PC-9 (cell line): Measurements from ENCODE around the gene TGFB2. TPM values are rescaled to one million over a fixed set of nuclear protein-coding genes. Genes with fewer than 3 reads are reported as not detected.

ENCODE experiments used
- BruUV-seq: library from RNA; stranded (reverse); fragments of 400-500 nt; replicated peaks from 2 replicates; lab custom pipeline; 2021; lab: Mats Ljungman, UMichigan
- CTCF ChIA-PET: fragments of 300-600 bp; sonication (Branson Sonifier 250); formaldehyde crosslinking; loops from one replicate; lab custom pipeline; 2022; ENCODE audit warnings: antibody characterized with exemption; lab: Charles Lee
- POLR2A ChIA-PET: fragments of 300-600 bp; sonication (Branson Sonifier 250); formaldehyde crosslinking; loops from one replicate; lab custom pipeline; 2022; ENCODE audit warnings: antibody characterized with exemption; ENCODE audit not compliant: unreplicated experiment; lab: Charles Lee
- DNase-seq, 2 experiments: peaks; one replicate each; pipeline versions ENCODE4 v3.0.0 to v3.0.0-alpha.2; 2015 to 2022; ENCODE audit warnings: mixed read lengths in 1 of 2
- H2AFZ ChIP-seq: fragments of 200-600 bp; sonication (generic); 2 replicates; pipeline ENCODE4 v1.8.1; 2017; ENCODE audit warnings: antibody characterized with exemption
- H3F3A ChIP-seq: fragments of 200-600 bp; sonication (generic); 2 replicates; pipeline ENCODE4 v1.8.1; 2017; ENCODE audit warnings: antibody characterized with exemption, mild to moderate bottlenecking, low read depth; ENCODE audit not compliant: insufficient read depth
- H3K27ac ChIP-seq: fragments of 200-600 bp; sonication (generic); 2 replicates; pipeline ENCODE4 v1.6.1; 2016; ENCODE audit warnings: mixed run types
- H3K27me3 ChIP-seq: fragments of 200-600 bp; sonication (generic); 2 replicates; pipeline ENCODE4 v1.6.1; 2016; ENCODE audit warnings: low read depth, mixed run types; ENCODE audit not compliant: insufficient read depth
- H3K36me3 ChIP-seq: fragments of 200-600 bp; sonication (generic); 2 replicates; pipeline ENCODE4 v1.6.1; 2016; ENCODE audit warnings: low read depth, mixed run types
- H3K4me1 ChIP-seq: fragments of 200-600 bp; sonication (generic); replicated peaks from 2 replicates; pipeline ENCODE4 v1.6.1; 2016; ENCODE audit warnings: mixed run types; ENCODE audit not compliant: insufficient read depth
- H3K4me2 ChIP-seq: fragments of 200-600 bp; sonication (generic); 2 replicates; pipeline ENCODE4 v1.6.1; 2017; ENCODE audit warnings: mixed run types
- H3K4me3 ChIP-seq: fragments of 200-600 bp; sonication (generic); 2 replicates; pipeline ENCODE4 v1.6.1; 2016; ENCODE audit warnings: mixed run types
- H3K79me2 ChIP-seq: fragments of 200-600 bp; sonication (generic); 2 replicates; pipeline ENCODE4 v1.6.1; 2017; ENCODE audit warnings: low read depth, mixed run types
- H3K9me2 ChIP-seq: fragments of 200-600 bp; sonication (generic); 2 replicates; pipeline ENCODE4 v1.8.1; 2017; ENCODE audit warnings: mild to moderate bottlenecking; ENCODE audit not compliant: insufficient read depth
- H3K9me3 ChIP-seq: fragments of 200-600 bp; sonication (generic); 2 replicates; pipeline ENCODE4 v1.8.1; 2016; ENCODE audit warnings: low read depth; ENCODE audit not compliant: insufficient read depth
- H4K20me1 ChIP-seq: fragments of 200-600 bp; sonication (generic); 2 replicates; pipeline ENCODE4 v1.8.1; 2017; ENCODE audit not compliant: insufficient read depth
- CTCF ChIP-seq: fragments of 200-600 bp; sonication (generic); conservative IDR thresholded peaks from 2 replicates; pipeline ENCODE4 v1.6.1; 2017; ENCODE audit warnings: mixed run types, antibody characterized with exemption, mild to moderate bottlenecking, moderate library complexity
- EZH2 ChIP-seq: fragments of 200-600 bp; sonication (generic); IDR thresholded peaks from 2 replicates; pipeline ENCODE4 v1.8.0; 2017; ENCODE audit warnings: antibody characterized with exemption, low read depth
- intact Hi-C: fragments of 100-400 bp; cut with micrococcal nuclease; formaldehyde crosslinking; loops from one replicate; pipeline ENCODE4 v1.10.0; 2022; ENCODE audit not compliant: unreplicated experiment
- total RNA-seq: library from RNA; stranded (reverse); gene quantifications from 2 replicates; pipeline ENCODE4 v1.2.3, GENCODE V29; 2021

Gene TGFB2
- total RNA-seq, 1 experiment from 2014 or later, result 74.3 TPM

DNA sequence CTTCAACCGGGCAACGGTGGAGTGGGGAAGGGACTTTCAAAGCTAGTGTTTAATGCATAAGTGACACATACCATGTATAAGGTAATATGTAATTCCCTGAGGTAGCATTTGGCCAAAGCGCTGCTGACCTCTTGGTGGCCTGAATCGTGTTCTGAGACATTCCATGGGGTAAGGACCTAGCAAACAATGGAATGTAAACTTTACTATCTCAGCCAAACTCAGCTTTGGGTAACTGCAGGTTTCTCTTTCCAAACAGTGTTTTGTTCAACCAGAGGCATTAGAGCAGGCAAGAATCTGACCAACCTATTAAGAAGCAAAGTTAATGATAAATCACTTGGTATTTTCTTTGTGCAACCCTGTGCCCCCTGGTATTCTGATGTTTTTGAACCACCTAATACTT is 22.0 kb downstream of the TGFB2 start:
- ChIA-PET POLR2A (interaction anchor here (0.5 to 0.6 kb wide), 2 partner anchors 226 to 1651 kb away, joined by 5 read pairs; no protein-coding TSS in a partner anchor), CTCF (no interaction called here)
- Histone ChIP-seq H3K4me2 (no peak overlapping the region), H3K27me3 (no peaks in the 10 kb centered on the region), H2AFZ (no peak overlapping the region), H3K4me3 (no peak overlapping the region), H4K20me1 (no peaks in the 10 kb centered on the region), H3K4me1 (peaks cover 4% of the 10 kb centered on the region), H3K9me2 (no peaks in the 10 kb centered on the region), H3K9me3 (no peaks in the 10 kb centered on the region), H3K36me3 (peaks cover 21% of the 10 kb centered on the region; the same call in 1 of the 2 replicates), H3K27ac (no peak overlapping the region), H3F3A (peaks cover 6% of the 10 kb centered on the region; the same call in 1 of the 2 replicates), H3K79me2 (peaks cover 75% of the 10 kb centered on the region)
- intact Hi-C loops, result no loop called here
- TF ChIP-seq EZH2 (no peak), CTCF (no peak)
- DNase-seq, result no peak
- no TSS peak for BruUV-seq

DNA sequence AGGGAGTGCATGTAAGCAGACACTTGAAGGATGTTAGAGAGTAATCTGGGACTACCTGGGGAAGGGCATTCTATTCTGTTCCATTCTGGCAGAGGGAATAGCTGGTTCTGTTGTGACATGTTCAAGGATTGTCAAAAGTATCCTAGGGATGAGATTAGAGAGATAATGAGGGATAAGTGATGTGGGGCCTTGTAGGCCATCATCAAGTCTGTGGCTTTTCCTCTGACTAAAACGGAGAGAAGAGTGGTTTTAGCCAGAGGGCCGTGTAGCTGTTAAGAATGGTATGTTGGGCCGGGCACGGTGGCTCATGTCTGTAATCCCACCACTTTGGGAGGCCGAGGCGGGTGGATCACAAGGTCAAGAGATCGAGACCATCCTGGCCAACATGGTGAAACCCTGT is 23.6 kb downstream of the TGFB2 start:
- intact Hi-C loops, result no loop called here
- BruUV-seq, result no TSS peak
- H3F3A ChIP-seq, result peaks cover 8% of the 10 kb centered on the region; the same call in 1 of the 2 replicates
- no peaks in the 10 kb centered on the region for H3K27me3 ChIP-seq
- peaks cover 12% of the 10 kb centered on the region for H3K4me1 ChIP-seq
- H3K79me2 ChIP-seq, result peaks cover 72% of the 10 kb centered on the region
- no peaks in the 10 kb centered on the region for H4K20me1 ChIP-seq
- no peak overlapping the region for H2AFZ ChIP-seq
- TF ChIP-seq CTCF (no peak), EZH2 (no peak)
- no peaks in the 10 kb centered on the region for H3K9me3 ChIP-seq
- H3K27ac ChIP-seq, result no peak overlapping the region
- H3K4me2 ChIP-seq, result no peak overlapping the region
- ChIA-PET CTCF (no interaction called here), POLR2A (no interaction called here)
- DNase-seq, result no peak
- no peaks in the 10 kb centered on the region for H3K9me2 ChIP-seq
- no peak overlapping the region for H3K4me3 ChIP-seq
- peaks cover 21% of the 10 kb centered on the region; the same call in 1 of the 2 replicates for H3K36me3 ChIP-seq

- no peaks in the 10 kb centered on the region for H3K9me3 ChIP-seq
- BruUV-seq, result no TSS peak
- peaks cover 20% of the 10 kb centered on the region; the same call in 1 of the 2 replicates for H3F3A ChIP-seq
- no peak overlapping the region for H3K4me2 ChIP-seq
- no peaks in the 10 kb centered on the region for H4K20me1 ChIP-seq
- H3K9me2 ChIP-seq, result no peaks in the 10 kb centered on the region
- DNase-seq, result no peak
- H3K4me1 ChIP-seq, result peaks cover 25% of the 10 kb centered on the region
- intact Hi-C loops, result no loop called here
- H3K27ac ChIP-seq, result no peak overlapping the region
- H3K4me3 ChIP-seq, result no peak overlapping the region
- H3K36me3 ChIP-seq, result peaks cover 21% of the 10 kb centered on the region; the same call in 1 of the 2 replicates
- no peak overlapping the region for H2AFZ ChIP-seq
- H3K79me2 ChIP-seq, result peaks cover 71% of the 10 kb centered on the region
- TF ChIP-seq CTCF, result no peak
- TF ChIP-seq EZH2, result no peak
- POLR2A ChIA-PET, result no interaction called here
- CTCF ChIA-PET, result no interaction called here
- no peaks in the 10 kb centered on the region for H3K27me3 ChIP-seq
Observed at GRCh38 chr1:218369688-218370511, 24.8 kb downstream of the TGFB2 start.
